Neural progenitor cell (in vitro differentiated cells): ENCODE measurements around the gene ETHE1.

Source experiments
- CTCF ChIP-seq: fragments of 200-600 bp; sonication (generic); IDR thresholded peaks from 2 replicates; pipeline ENCODE4 v1.5.1; 2017; ENCODE audit warnings: antibody characterized with exemption, mild to moderate bottlenecking
- EZH2phosphoT487 ChIP-seq: fragments of 200-600 bp; sonication (generic); IDR thresholded peaks from 2 replicates; pipeline ENCODE4 v1.6.1; 2017; ENCODE audit warnings: antibody characterized with exemption

GRCh38 chr19:43483281-43483680, 43.7 kb downstream of the ETHE1 start:
- TF ChIP-seq CTCF (no peak), EZH2phosphoT487 (no peak)
